B cell (primary cell): ENCODE data around the gene BANP. TPM values are rescaled to one million over a fixed set of nuclear protein-coding genes. Genes with fewer than 3 reads are reported as not detected.
"Not testable (repeated sequence)": the region's sequence is repeated elsewhere in the genome, so short reads cannot be mapped to it uniquely, and the experiment has no call there.

Experiments used
- ATAC-seq: fragments of 200-7000 bp; cut with Tn5 transposase; one replicate; pipeline ENCODE4 v1.10.0; 2021; ENCODE audit warnings: low read depth, mild to moderate bottlenecking, moderate number of reproducible peaks, moderate library complexity
- CTCF ChIA-PET: fragments of 350-600 bp; sonication (Branson Sonifier 250); formaldehyde crosslinking; loops from one replicate; lab custom pipeline; 2021; ENCODE audit warnings: antibody characterized with exemption, inconsistent platforms; lab: Charles Lee
- POLR2A ChIA-PET: fragments of 350-600 bp; sonication (Branson Sonifier 250); formaldehyde crosslinking; loops from one replicate; lab custom pipeline; 2021; ENCODE audit warnings: antibody characterized with exemption; lab: Charles Lee
- DNase-seq: peaks from one replicate; pipeline ENCODE4 v3.0.0; 2013
- H2AFZ ChIP-seq: 2 replicates; pipeline ENCODE4 v1.6.1; 2012; ENCODE audit warnings: mild to moderate bottlenecking, low read depth, low read length; ENCODE audit not compliant: insufficient read depth, poor library complexity, severe bottlenecking
- H3K27ac ChIP-seq, 2 donors: 1 replicate in 1 of 2; 2 replicates in 1 of 2; pipeline ENCODE4 v1.5.1; 2012 to 2013; ENCODE audit warnings: low read length in 2 of 2, mild to moderate bottlenecking in 2 of 2, moderate library complexity in 1 of 2
- H3K27me3 ChIP-seq, 4 experiments: fragments of 200-600 bp in 1 of 4; sonication (generic) in 1 of 4; replicated peaks in 1 of 4; 1 replicate in 2 of 4; 2 replicates in 2 of 4; pipeline versions ENCODE4 v1.6.1 to v1.7.0; 2013 to 2016; ENCODE audit warnings: low read length in 3 of 4, mild to moderate bottlenecking in 2 of 4, mixed read lengths in 1 of 4, moderate library complexity in 1 of 4; ENCODE audit not compliant: insufficient read depth in 4 of 4, control insufficient read depth in 3 of 4; ENCODE audit errors: control extremely low read depth in 1 of 4
- H3K36me3 ChIP-seq, 2 experiments: replicated peaks in 1 of 2; 1 replicate in 1 of 2; 2 replicates in 1 of 2; pipeline versions ENCODE4 v1.6.1 to v1.7.1; 2013; ENCODE audit warnings: low read length in 1 of 2; ENCODE audit not compliant: insufficient read depth in 2 of 2, control insufficient read depth in 1 of 2; ENCODE audit errors: control extremely low read depth in 1 of 2, extremely low read depth in 1 of 2
- H3K4me1 ChIP-seq, 2 donors: fragments of 200-600 bp in 1 of 2; sonication (generic) in 1 of 2; 1 replicate in 1 of 2; 2 replicates in 1 of 2; pipeline versions ENCODE4 v1.5.1 to v1.6.1; 2013 to 2017; ENCODE audit warnings: low read length in 2 of 2; ENCODE audit not compliant: control insufficient read depth in 2 of 2, insufficient read depth in 2 of 2
- H3K4me2 ChIP-seq: replicated peaks from 2 replicates; pipeline ENCODE3; 2012; ENCODE audit warnings: mild to moderate bottlenecking, low read depth, low read length; ENCODE audit not compliant: poor library complexity, severe bottlenecking
- H3K4me3 ChIP-seq, 5 experiments: fragments of 200-600 bp in 1 of 5; sonication (generic) in 1 of 5; 1 replicate in 3 of 5; 2 replicates in 2 of 5; pipeline versions ENCODE4 v1.5.1 to v1.7.0; 2011 to 2016; ENCODE audit warnings: low read length in 4 of 5, mild to moderate bottlenecking in 4 of 5, low read depth in 2 of 5, control low read depth in 1 of 5, moderate library complexity in 1 of 5; ENCODE audit not compliant: insufficient read depth in 1 of 5; ENCODE audit errors: control extremely low read depth in 1 of 5, extremely low read depth in 1 of 5
- H3K79me2 ChIP-seq: fragments of 200-600 bp; sonication (generic); one replicate; pipeline ENCODE4 v1.6.0; 2016; ENCODE audit warnings: low read length; ENCODE audit not compliant: control insufficient read depth, insufficient read depth
- H3K9ac ChIP-seq: fragments of 200-600 bp; sonication (generic); 2 replicates; pipeline ENCODE4 v1.6.1; 2017; ENCODE audit warnings: mild to moderate bottlenecking, low read length, moderate library complexity
- H3K9me3 ChIP-seq, 3 donors: one replicate each; pipeline versions ENCODE4 v1.6.1 to v1.7.1; 2013; ENCODE audit warnings: low read length in 2 of 3; ENCODE audit not compliant: control insufficient read depth in 2 of 3, insufficient read depth in 1 of 3; ENCODE audit errors: control extremely low read depth in 1 of 3
- H4K20me1 ChIP-seq: 2 replicates; pipeline ENCODE4 v1.6.0; 2012; ENCODE audit warnings: mild to moderate bottlenecking, low read length; ENCODE audit not compliant: insufficient read depth, control insufficient read depth, poor library complexity, severe bottlenecking
- H3K27ac Mint-ChIP-seq: one replicate; pipeline ENCODE4 v1.8.0; 2021; ENCODE audit warnings: mixed read lengths
- H3K27me3 Mint-ChIP-seq: one replicate; pipeline ENCODE4 v1.8.0; 2021; ENCODE audit warnings: mixed read lengths
- H3K4me1 Mint-ChIP-seq: one replicate; pipeline ENCODE4 v1.8.0; 2021; ENCODE audit warnings: mixed read lengths
- H3K4me3 Mint-ChIP-seq: one replicate; pipeline ENCODE4 v1.8.0; 2021; ENCODE audit warnings: mixed read lengths
- H3K9me3 Mint-ChIP-seq: one replicate; pipeline ENCODE4 v1.8.0; 2022; ENCODE audit warnings: mixed read lengths; ENCODE audit not compliant: insufficient read depth
- CTCF ChIP-seq: fragments of 200-600 bp; IDR thresholded peaks from one replicate; pipeline ENCODE4 v1.8.0; 2022; ENCODE audit warnings: antibody characterized with exemption, mild to moderate bottlenecking
- EZH2 ChIP-seq: IDR thresholded peaks from 2 replicates; pipeline ENCODE4 v1.6.1; 2012; ENCODE audit warnings: borderline replicate concordance, low read depth, mild to moderate bottlenecking, moderate library complexity, low read length; ENCODE audit not compliant: insufficient read depth, poor library complexity, severe bottlenecking
- WGBS: methylation state at CpG from one replicate; pipeline ENCODE4 v1.1.5; 2013; ENCODE audit warnings: missing lambda C conversion rate; ENCODE audit not compliant: insufficient coverage; 5-methylcytosine and 5-hydroxymethylcytosine counted together
- intact Hi-C: fragments of 100-400 bp; cut with micrococcal nuclease; formaldehyde crosslinking; loops from one replicate; pipeline ENCODE4 v1.10.0; 2022
- polyA plus RNA-seq: library from polyadenylated mRNA; depleted of rRNA; stranded (reverse); fragments of >200 nt; gene quantifications from 2 replicates; pipeline ENCODE4 v1.2.3, GENCODE V29; 2012
- total RNA-seq, 2 donors: library from RNA; stranded (reverse); fragments of 120-200 nt in 1 of 2; gene quantifications; 1 replicate in 1 of 2; 2 replicates in 1 of 2; pipeline versions ENCODE4 v1.2.3 to v1.2.4, GENCODE V29; 2013 to 2022

BANP gene
- total and polyA plus RNA-seq, 2 donors (not counting 1 experiment from before 2014, with no cell fraction given), result 44.4 to 181 TPM

DNA sequence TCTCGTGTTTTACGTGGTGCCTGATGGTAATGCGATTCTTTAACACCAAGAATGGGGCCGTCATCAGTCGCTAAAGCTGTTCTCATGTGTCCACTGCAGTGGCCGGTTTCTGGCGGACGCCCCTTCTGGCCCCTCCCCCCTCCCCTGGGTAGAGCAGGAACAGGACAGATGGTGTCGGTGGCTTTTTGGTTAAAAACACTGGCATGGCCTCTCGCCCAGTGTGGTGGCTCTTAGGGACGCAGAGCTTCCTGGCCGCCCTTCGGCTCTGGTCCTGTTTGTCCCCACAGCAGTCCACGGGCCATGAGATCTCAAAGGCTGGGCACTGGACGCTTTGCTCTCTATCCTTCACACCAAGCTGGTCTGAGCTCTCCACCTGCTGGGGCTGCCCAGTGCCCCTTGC is 151.8 kb downstream of the BANP start:
- DNase-seq (no peak), ATAC-seq (no peak)
- Mint-ChIP-seq H3K27ac (peak overlapping the region; percentile 37), H3K4me1 (peaks cover 16% of the 10 kb centered on the region), H3K4me3 (no peak overlapping the region), H3K9me3 (no peaks in the 10 kb centered on the region), H3K27me3 (peaks cover 15% of the 10 kb centered on the region)
- Histone ChIP-seq H3K79me2 (no peaks in the 10 kb centered on the region), H4K20me1 (no peaks in the 10 kb centered on the region), H3K4me3 (no peak overlapping the region), H3K9me3 (peaks cover 0 to 6% (median 0%) of the 10 kb centered on the region in 3 donors), H3K27me3 (peaks cover 0 to 7% (median 1%) of the 10 kb centered on the region in 4 experiments), H3K4me2 (no peak overlapping the region), H3K27ac (no peak overlapping the region), H3K4me1 (no peaks in the 10 kb centered on the region), H2AFZ (no peak overlapping the region), H3K36me3 (no peaks in the 10 kb centered on the region), H3K9ac (no peak overlapping the region)
- TF ChIP-seq CTCF (no peak), EZH2 (no peak)
- CTCF ChIA-PET, result no interaction called here
- WGBS, result 93% methylated on average over 14 of the region's 15 CpGs
- POLR2A ChIA-PET, result no interaction called here
- intact Hi-C loops, result no loop called here

DNA sequence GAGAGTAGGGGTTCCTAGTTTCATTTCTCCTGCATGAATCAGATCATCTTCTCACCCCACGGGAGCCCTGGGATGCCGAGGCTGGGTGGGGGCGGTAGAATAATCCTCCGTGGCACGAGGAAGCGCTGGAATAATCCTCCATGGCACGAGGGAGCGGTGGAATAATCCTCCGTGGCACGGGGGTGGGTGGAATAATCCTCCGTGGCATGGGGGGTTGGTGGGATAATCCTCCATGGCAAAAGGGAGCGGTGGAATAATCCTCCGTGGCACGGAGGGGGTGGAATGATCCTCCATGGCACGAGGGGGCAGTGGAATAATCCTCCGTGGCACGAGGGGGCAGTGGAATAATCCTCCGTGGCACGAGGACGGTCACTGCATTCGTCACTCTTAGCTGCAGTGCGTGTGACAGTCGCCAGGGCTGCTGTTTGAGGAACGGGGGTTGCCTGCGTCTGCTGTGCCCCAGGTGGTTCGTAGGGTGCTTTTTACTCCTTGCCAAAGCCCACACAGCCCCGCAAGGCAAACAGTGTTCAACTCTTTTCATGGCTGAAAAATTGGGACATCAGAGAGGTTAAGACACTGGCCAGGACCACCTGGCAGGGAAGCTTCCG is 152.5 kb downstream of the BANP start:
- Histone ChIP-seq H3K79me2 (no peaks in the 10 kb centered on the region), H3K9ac (no peak overlapping the region), H3K4me2 (no peak overlapping the region), H3K27ac (no peak overlapping the region), H4K20me1 (no peaks in the 10 kb centered on the region), H3K9me3 (peaks cover 0 to 6% (median 0%) of the 10 kb centered on the region in 3 donors), H3K36me3 (no peaks in the 10 kb centered on the region), H3K27me3 (peaks cover 0 to 7% (median 1%) of the 10 kb centered on the region in 4 experiments), H3K4me3 (no peak overlapping the region), H2AFZ (no peak overlapping the region), H3K4me1 (no peaks in the 10 kb centered on the region)
- Mint-ChIP-seq H3K9me3 (no peaks in the 10 kb centered on the region), H3K4me1 (peaks cover 13% of the 10 kb centered on the region), H3K27me3 (peaks cover 10% of the 10 kb centered on the region), H3K27ac (no peak overlapping the region), H3K4me3 (no peak overlapping the region)
- POLR2A ChIA-PET, result no interaction called here
- WGBS, result 90% methylated on average over 26 of the region's 28 CpGs
- no peak for TF ChIP-seq EZH2
- no peak for TF ChIP-seq CTCF
- intact Hi-C loops, result no loop called here
- CTCF ChIA-PET, result no interaction called here
- DNase-seq (no peak), ATAC-seq (no peak)

DNA sequence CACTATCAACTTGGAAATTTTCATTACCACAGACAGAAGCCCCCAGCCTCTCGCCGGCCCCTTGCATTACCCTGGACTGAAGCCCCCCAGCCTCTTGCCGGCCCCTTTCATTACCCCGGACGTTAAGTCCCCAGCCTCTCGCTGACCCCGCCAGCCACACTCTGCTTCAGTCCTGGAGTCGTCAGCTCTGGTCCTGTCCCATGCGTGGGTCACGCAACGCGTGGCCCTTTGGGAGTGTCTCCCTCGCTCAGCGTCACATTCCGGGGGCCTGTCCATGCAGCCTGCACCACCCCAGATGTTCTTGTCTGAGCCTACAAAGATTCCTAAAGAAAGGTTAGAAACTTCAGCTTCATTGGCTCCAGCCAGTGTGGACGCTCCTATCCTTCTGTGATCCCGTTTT is 153.1 kb downstream of the BANP start:
- H3K9me3 Mint-ChIP-seq, result not testable (repeated sequence)

More for the DNA sequence above, 153.1 kb downstream of the BANP start:
- H3K4me1 Mint-ChIP-seq, H2AFZ ChIP-seq, H3K4me1 ChIP-seq, H3K36me3 ChIP-seq, H3K79me2 ChIP-seq, ATAC-seq, H3K4me3 Mint-ChIP-seq, DNase-seq, H3K9me3 ChIP-seq, POLR2A ChIA-PET, H3K27me3 Mint-ChIP-seq, H3K4me3 ChIP-seq, H3K27ac Mint-ChIP-seq, CTCF ChIA-PET, H4K20me1 ChIP-seq, intact Hi-C loops, H3K9ac ChIP-seq, H3K27me3 ChIP-seq, H3K27ac ChIP-seq, H3K4me2 ChIP-seq: not testable (repeated sequence)
- 91% methylated on average over 17 of the region's 17 CpGs for WGBS
